Dermis microvascular lymphatic vessel endothelial cell (primary cell): ENCODE results near the gene DLG4. TPM values are rescaled to one million over a fixed set of nuclear protein-coding genes. Genes with fewer than 3 reads are reported as not detected.

Source experiments
- DNase-seq, 2 donors: peaks; one replicate each; pipeline versions ENCODE4 v3.0.0 to v3.0.0-alpha.2; 2010; ENCODE audit warnings: low read depth in 2 of 2
- total RNA-seq: library from RNA; depleted of rRNA; stranded (reverse); fragments of >200 nt; gene quantifications from 2 replicates; pipeline ENCODE4 v1.2.1, GENCODE V29; 2014

The DLG4 gene
- 5.3 and 11.4 TPM in 2 replicates for total RNA-seq

DNA sequence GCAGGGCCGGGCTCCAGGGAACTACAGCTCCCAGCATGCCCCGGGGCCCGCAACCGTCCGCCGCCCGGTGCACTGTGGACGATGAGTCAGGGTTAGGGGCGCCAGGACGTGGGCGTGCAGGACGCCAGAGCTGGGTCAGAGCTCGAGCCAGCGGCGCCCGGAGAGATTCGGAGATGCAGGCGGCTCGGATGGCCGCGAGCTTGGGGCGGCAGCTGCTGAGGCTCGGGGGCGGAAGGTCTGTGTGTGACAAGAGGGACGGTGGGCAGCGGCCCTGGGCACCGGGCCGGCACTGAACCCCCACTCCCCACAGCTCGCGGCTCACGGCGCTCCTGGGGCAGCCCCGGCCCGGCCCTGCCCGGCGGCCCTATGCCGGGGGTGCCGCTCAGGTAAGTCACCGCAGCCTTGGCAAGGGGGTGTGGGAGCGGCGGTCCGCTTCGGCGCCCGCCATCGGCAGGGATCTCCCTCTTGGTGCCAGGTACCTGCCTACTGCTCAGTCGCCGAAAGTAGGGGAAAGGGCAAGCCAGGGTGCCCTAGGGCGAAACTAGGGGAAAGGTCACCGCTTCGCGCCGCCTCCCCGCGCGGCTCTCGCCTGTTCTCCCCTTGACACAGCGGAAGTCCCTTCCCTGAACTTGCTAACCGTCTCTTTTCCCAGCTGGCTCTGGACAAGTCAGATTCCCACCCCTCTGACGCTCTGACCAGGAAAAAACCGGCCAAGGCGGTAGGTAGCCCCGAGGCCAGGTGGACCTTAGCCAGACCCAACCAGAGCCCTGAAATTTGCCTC, at the start of gene DLG4, which contains the start of gene ACADVL:
DLG4 (minus strand) TSS at position 25 of the 781 bp plus-strand sequence.
ACADVL (plus strand) TSS at position 127 of the 781 bp plus-strand sequence; CDS start at position 174, 47 bp downstream.
- DNase-seq: peak; percentile 56 to 84

GRCh38 chr17:7266784-7267183, 47.1 kb upstream of the DLG4 start:
- DNase-seq: no peak

GRCh38 chr17:7263801-7264078, 44.1 kb upstream of the DLG4 start:
- DNase-seq: no peak

DNA sequence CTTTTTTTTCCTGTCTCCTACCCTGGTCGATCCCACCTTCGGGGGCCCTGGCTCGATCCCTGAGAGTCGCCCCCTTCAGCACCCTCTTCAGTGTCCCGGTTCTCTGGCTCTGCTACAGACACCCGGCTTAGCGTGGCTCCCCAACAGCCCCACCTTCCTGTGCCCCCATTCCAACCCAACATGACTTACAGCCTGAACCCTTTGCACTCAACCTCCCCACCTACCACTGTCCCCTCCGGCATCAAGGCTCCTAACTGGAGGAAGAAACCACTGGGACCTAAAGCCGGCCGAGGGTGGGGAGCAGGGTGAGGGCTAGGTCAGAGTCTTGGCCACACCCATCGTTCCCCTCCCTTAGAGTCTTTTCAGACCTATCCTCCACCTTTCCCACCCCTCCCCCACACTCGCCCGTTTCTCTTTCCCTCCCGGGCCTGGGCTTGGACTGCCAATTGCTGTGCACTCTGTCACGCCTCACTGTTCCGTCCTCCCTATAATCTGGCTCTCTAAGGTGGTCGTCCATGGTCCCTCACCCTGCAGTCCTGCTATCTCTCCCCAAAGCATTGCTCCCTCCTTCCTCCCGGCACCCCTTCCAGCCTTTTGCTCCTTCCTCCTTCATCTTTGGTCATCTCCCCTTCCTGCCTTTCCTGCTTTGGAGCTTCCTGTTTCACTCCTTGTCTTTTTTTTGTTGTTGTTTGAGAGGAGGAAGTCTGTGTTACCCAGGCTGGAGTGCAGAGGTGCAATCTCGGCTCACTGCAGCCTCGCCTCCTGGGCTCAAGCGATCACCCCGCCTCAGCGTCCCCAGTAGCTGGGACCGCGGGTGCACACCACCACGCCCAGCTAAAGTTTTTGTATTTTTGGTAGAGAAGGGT, 43.5 kb upstream of the DLG4 start:
- no peak for DNase-seq

GRCh38 chr17:7262192-7262934, 42.7 kb upstream of the DLG4 start, which contains the start of gene CLDN7:
CLDN7 (minus strand) TSS chr17:7262478; CDS start chr17:7262043, 435 bp downstream.
- DNase-seq: no peak

DNA sequence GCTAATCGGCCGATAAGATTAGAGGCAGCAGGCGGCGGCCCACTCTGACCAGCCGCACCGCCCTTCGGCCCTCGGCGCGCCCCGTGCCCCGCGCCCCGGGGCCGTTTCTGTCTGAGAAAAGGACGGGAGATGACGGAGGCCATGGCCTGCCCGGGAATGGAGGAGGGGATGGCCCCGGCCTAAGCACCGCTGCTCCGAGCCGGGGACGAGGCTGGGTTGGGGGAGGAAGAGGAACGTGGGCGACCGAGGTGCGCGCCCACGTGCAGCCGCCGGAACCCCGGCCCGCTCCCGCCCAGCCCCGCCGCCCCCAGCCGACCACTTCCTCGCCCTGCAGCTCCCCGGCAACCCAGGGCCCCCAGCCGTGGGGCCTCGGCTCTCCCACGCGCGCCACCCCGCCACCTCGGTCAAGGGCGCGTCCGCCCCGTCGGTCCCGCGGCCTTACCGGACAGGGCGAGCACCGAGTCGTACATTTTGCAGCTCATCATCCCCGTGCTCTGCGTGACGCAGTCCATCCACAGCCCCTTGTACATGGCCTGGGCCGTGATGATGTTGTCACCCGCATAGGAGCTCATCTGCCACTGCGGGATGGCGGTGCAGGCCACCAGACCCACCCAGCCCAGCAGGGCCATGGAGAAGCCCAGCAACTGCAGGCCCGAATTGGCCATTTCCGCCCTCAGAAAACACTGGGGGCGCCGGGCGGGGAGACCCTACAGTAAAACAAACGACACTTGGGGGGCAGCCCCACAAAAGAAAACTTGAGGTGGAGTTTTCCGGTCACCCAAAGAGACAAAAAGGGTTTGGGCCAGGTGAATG, 41.9 kb upstream of the DLG4 start:
- no peak for DNase-seq

DNA sequence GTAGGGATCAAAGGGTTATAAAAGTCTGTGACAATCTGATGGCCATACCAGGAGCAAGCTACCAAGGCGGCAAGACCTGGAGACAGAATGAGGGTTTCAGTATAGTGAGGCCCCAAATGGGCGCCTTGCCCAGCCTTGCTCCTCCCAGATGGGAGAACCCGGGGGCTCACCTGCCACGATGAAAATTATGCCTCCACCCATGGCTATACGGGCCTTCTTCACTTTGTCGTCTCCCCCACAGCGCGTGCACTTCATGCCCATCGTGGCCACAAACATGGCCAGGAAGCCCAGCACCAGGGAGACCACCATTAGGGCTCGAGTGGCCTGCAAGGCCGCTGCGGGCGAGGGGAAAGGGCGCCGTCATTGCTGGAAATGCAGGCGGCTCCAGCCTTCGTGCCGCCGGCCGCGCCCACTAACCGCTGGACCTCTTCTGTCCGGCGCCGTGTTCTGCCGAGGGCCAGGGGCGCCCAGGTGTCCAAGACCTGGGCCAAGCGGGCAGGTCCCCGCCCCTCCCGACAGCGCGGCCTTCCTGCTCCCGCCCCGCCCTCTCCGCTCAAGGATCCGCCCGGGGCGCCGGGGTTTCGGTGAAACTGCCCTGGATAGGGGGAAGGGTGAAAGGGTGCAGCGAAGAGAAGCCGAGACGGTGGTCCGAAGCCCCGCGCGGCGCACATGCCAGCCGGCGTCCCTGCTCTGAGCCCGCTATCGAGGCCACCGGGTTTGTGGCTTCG, 41.2 kb upstream of the DLG4 start:
- DNase-seq: peak in 1 of 2 donors; percentile 24

GRCh38 chr17:7260151-7260550, 40.5 kb upstream of the DLG4 start:
- no peak for DNase-seq

GRCh38 chr17:7259555-7259889, 39.9 kb upstream of the DLG4 start:
- DNase-seq: no peak

DNA sequence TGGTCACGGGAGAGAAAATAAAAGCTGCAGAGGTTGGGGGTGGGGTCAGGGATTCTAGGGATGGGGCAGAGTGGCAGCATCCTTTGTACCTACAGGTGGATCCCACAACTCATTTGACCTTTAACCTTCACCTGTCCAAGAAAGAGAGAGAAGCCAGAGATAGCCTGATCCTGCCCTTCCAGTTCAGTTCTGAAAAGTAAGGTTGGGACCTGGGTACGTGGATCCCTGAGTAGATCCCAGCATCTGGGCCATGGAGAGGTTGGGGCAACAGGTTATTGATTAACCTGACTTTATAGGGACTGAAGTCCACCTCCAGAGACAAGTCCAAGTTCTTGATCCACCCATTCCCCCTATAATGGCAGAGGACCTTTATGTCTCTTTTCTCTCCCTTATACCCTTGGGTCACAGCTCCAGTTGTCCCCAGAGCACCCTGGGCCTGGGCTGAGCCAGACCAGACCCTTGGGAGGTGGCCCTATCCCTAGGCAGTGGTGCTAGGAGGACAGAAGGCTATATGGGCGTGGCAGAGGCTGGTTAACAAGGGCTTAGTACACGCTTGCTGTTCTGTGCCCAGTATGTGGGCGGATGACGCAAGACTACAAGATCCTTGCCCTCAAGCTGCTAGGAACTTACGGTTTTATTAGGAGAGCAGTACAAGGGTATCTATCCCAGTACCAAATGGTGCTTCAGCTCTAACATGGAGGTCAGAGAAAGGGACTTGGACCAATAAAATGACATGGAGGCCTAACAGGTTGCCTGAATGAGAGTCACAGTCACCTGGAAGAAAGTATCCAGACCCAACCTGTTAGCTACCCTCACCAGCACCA, 39.3 kb upstream of the DLG4 start:
- DNase-seq: no peak

DNA sequence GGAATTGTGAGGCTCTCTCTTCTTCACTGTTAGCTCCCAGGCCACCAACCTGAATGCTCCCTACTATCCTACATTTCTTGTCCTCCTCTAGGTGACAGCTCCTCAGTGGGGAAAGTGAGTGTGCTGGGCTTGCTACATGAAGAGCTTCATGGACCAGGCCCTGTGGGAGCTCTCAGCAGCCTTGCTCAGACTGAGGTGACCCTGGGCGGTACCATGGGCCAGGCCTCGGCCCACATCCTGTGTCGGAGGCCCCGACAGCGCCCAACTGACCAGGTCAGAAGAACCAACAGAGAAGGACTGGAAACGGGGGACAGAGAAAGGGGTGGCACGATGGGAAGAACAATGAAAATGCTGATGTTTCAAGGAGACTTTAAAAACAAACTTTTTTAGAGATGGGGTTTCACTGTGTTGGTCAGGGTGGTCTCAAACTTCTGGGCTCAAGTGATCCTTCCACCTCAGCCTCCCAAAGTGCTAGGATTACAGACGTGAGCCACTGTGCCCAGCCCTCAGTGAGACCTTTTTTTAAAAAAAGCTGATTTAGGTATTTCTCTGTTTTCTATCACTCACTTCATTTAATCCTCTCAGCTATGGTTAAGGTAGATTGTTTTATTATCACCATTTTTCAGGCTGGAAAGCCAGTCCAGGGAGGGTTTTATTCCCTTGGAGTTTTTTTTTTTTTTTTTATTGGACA, 37.3 kb upstream of the DLG4 start:
- DNase-seq: no peak

GRCh38 chr17:7254511-7254910, 34.9 kb upstream of the DLG4 start:
- DNase-seq: no peak

- DNase-seq: no peak
Measured at GRCh38 chr17:7253082-7253481, 33.4 kb upstream of the DLG4 start.

DNA sequence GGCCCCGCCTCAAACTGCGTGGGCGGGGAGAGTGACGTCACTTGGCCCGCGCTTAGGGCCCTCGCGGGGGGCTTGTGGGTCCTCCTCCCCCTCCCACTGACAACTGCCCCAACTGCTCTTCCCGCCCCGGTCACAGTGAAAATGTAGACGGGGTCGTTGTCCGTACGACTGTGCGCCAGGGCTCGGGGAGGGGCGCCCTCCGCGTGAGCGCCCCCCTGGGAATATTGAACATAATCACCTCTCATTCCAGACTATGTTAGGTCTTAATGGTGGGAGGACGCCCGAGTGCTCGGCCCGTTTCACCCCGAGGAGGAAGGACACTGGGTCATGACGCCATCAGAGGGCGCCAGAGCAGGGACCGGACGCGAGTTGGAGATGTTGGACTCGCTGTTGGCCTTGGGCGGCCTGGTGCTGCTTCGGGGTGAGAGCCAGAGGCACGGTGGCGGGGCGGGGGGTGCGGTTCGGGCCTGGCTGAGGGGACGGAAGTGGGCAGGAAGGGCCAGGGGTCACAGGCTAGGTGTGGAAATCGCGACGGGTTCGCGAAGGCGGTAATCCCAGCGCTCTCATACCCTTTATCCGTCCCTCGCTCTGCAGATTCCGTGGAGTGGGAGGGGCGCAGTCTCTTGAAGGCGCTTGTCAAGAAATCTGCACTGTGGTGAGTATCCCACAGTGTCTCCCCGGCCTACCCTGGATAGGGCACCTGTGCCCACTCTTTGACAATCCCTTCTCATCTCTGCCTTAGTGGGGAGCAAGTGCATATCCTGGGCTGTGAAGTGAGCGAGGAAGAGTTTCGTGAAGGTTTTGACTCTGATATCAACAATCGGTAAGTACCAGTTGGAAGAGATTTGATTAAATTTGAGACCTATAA, 32.8 kb upstream of the DLG4 start, which contains the start of gene ELP5:
ELP5 (plus strand) TSS at position 40 of the 868 bp plus-strand sequence; CDS start at position 376, 336 bp downstream.
- peak; percentile 91 to 95 for DNase-seq

DNA sequence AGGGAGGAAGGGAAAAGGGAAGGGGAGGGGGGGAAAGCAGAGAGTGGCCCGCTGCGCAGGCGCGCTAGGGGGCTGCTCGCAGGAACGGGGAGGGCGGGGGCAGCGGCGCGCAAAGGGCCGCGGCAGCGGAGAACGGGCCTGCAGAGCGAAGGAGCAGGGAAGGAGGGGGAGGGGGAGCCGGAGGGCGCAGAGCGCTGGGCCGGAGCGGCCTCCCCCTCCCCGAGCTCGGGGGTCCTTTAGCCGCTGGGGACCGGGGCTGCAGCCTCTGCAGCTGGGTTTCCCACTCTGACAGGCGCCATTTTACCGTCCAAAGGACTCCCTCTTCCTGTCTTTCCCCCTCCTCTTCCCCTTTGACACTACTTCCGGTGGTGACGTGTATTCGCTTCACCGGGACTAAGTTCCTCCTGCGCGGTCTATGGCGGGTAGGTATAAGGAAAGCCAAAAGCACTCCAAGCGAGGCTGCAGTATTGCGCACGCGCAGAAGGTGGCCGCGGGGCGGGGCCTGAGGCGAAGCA, 32.1 kb upstream of the DLG4 start, which contains the start of gene CTDNEP1:
CTDNEP1 (minus strand) TSS at position 74 of the 515 bp plus-strand sequence. CDS start 438 bp downstream, outside the sequence.
- peak; percentile 100 for DNase-seq

DNA sequence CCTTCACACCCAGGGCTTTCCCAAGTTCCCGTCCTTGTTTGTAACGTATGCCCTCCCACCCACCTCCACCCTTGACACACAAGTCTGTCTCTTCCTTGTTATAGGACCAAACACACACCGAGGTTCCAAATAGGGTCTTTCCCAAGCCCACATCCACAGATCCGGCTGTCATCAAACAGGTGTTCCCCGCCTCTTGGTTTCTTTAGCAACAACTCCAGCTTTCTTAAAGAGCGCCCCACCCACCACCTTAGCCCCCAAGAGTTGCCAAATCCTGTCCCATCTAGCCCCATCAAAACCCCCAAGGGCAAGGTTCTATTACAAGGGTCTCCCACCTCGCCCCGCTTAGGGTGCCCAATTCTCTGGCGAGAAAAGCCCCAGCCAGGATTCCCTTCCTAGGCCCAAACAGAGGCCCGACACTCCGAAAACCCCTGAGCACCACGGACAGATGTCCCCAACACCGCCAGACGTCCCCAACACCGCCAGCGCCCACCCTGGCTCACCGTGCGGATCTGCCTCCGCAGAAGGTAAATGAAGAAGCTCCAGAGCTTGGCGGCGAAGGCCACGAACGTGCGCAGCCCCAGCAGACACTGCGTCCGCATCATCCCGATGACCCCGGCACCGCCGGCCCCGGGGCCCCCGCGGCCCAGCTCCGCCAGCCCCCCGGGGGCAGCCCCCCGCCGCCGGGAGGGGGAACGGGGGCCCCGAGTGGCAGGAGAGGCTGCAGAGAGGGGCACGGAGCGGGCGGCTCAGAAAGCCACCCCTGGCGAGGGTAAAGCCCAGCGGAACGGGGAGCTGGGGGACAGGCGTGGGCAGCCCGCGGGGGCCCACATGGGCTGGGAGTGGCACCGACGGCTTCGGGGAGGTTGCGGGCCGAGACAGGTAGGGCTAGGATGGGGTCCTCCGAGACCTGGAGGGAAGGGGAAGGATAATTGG, 31.3 kb upstream of the DLG4 start:
- DNase-seq: peak in 1 of 2 donors; percentile 74
